NCI-H460 (cell line): ENCODE measurements around the gene ST6GALNAC3. TPM values are rescaled to one million over a fixed set of nuclear protein-coding genes. Genes with fewer than 3 reads are reported as not detected.
A peak's percentile ranks its signal among the peaks of the same experiment; 100 is the strongest.

Experiments used
- DNase-seq: peaks from one replicate; pipeline ENCODE4 v3.0.0-alpha.2; 2016; ENCODE audit warnings: low read depth; ENCODE audit errors: extremely low read depth
- total RNA-seq: library from RNA; depleted of rRNA; stranded (reverse); fragments of >200 nt; shearing (Covaris generic); gene quantifications from 2 replicates; pipeline ENCODE4 v1.2.3, GENCODE V29; 2014

ST6GALNAC3 gene
- total RNA-seq, 1 experiment from 2014 or later = 0.67 TPM

DNA sequence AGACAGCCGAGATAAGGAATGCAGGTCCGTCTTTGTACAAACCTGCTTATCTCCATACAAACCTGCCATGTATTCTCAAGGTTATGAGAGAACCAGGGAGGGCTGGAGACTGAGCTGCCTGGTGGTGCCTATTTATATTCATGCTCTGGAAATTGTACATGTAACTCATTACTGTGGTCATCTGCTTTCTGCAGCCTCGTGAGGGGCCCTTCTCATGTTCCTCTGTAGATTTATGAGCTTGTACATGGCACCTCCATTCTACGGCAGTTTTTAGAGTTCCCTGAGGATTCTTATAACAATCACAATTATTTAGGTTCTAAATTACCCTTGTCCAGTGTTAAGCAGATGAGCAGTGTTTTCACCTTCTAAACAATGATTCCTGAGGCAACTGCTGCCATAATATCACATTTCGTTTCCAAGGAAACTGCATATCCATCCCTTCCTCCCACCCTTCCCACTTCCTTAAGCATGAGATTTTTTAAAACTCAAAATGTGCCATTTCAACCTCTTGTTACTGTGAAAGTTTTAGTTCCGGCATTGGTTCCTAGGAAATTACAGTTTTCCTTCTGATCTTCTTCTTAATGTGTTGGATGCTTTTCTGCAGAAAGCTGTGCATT is 112.1 kb downstream of the ST6GALNAC3 start:
- no peak for DNase-seq

- no peak for DNase-seq
Observed at GRCh38 chr1:76187436-76187835, 112.9 kb downstream of the ST6GALNAC3 start.

- DNase-seq = no peak
Observed at GRCh38 chr1:76189310-76189709, 114.8 kb downstream of the ST6GALNAC3 start.

DNA sequence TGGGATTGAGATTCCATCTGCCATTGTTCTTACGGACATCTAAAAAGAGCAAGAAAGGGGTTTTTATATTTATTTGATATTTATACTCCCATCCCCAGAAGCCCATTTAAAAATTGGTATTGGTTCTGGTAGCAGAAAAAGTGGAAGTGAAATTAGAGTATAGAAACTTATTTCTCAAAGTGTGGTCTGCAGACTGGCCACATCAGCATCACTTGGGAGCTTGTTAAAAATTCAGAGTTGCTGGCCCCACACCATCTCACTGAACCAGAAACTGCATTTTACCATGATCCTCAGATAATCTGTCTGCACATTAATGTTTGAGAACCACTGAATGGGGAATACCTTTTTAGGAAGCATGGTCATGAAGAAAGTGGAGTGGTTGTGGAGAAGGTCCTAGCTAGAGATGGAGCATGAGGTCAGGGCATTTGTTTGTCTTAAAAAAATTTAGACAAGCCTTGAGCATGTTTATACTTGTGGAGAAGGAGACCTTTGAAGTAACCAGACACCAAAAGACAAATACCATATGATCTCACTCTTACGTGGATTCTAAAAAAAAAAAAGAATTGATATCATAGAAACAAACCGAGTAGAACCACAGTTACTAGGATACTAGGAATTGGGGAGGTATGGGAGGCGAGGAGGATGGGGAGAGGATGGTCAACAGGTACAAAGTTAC is 116.3 kb downstream of the ST6GALNAC3 start:
- DNase-seq = no peak

- no peak for DNase-seq
Observed at GRCh38 chr1:76191561-76191960, 117.0 kb downstream of the ST6GALNAC3 start.

- DNase-seq = no peak
Observed at GRCh38 chr1:76198452-76198851, 123.9 kb downstream of the ST6GALNAC3 start.

GRCh38 chr1:76202670-76203069 is 128.1 kb downstream of the ST6GALNAC3 start:
- DNase-seq = no peak

DNA sequence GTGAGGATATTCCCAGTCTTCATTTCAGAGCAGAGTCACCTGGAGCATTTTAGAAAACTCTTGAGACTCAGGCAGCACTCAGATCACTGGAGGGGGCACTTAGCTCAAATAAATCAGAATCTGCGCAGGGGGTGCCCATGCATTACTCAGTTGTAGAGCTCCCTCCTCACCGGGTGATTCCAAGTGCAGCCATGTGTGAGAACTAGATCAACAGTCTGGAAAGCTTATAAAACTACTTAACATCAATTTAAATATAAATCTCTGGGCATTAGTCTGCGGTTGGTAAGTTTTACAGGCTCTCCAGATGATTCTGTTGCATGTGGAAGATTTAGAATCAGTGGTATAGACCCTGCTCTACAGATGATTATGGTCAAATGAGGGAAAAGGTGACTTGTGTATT is 128.6 kb downstream of the ST6GALNAC3 start:
- DNase-seq = no peak

DNA sequence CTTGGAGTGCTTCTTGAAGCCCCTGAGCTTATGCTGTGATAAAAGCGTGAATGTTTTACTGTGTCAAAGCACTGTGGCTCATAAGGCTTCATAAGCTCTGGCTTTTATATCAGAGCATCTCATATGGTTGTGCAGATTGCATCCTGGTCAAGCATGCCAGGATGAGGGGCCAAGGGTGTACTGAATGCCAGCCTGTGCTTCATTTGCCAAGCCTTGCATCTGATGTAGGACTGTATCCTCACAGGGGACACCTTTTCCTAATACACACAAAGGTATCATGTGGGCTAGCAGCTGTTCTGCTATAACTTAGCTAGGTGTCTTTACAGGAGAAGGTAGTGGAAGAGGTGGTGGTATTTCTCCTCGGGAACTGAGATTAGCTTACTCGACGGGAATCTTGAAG is 134.7 kb downstream of the ST6GALNAC3 start:
- DNase-seq = no peak

- no peak for DNase-seq
Observed at GRCh38 chr1:76209648-76210047, 135.1 kb downstream of the ST6GALNAC3 start.

GRCh38 chr1:76210160-76210559 is 135.6 kb downstream of the ST6GALNAC3 start:
- no peak for DNase-seq

- no peak for DNase-seq
Observed at GRCh38 chr1:76218888-76219287, 144.3 kb downstream of the ST6GALNAC3 start.

DNA sequence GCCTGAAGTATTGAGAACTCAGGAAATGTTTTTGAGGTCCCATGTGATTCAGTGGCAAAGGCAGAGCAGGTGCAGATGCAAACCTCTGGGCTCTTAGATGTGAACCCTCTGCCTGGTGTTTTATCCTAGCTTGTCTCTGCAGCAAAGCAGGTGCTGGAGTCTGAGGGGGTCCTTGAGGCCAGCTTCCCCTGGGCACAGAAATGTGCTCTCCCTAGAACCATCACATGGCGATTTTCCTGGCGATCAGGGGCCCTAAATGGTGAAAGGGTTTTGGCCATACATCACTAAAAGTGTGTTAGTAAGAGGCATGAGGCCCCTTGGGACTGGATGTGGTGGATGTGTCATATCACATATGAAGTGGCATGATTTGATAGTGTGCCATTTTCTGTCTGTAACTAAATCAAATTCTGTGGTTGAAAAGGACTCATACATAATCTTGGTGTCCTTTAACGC is 144.8 kb downstream of the ST6GALNAC3 start:
- no peak for DNase-seq

DNA sequence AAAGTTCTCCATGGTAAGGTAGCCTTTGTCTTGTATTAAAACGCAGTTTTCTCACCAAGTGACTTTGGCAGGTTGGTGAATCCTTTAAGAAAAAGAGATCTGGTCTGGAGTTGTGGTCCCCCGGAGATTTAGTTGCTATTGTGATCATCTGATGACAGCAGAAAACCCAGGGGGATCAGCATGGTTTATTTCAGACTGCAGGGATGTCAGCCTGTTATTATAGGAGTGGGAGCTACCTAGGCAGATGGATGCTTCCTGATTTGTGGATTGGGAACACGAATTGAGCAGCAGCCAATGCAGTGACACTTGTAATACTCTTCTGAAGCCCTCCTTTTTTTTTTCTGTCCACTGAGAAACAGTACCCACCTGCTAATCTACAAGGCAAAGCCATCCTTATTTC is 150.2 kb downstream of the ST6GALNAC3 start:
- no peak for DNase-seq

DNA sequence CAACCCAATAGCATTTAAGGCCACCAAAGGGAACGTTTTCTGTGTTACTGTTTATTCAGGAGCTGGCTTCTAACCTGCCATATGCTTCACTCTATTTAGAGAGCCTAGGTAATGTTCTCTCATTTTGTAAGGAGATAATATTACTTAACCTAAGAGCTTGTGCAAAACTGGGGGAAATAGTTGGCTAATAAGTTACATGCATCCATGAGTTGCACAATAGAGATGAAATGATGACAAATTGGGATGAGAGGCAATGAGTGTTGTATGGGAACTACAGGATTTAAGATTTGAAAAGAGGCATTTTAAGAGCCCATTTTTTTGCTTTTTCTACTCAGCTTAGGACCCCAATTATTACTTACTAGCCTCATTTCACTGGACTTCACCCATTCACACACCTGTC is 151.0 kb downstream of the ST6GALNAC3 start:
- no peak for DNase-seq

DNA sequence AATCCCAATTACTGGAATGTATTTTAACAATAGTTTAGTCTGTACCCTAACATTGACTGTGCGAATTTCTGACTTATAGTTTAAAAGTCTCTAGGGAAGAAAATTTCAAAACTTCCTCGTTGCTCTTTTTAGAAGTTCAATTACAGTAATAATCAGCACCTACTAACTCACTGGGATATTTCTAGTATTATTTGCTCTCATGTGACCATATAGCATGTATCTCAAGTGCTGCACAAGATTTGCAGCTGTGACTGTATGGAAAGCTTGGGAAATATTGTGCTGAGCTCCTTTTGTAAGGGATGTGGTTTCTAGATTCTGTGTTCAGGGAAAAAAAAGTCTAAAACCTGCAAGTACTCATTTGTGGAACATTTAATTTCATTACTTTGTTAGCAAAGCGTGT is 153.1 kb downstream of the ST6GALNAC3 start:
- DNase-seq = no peak

DNA sequence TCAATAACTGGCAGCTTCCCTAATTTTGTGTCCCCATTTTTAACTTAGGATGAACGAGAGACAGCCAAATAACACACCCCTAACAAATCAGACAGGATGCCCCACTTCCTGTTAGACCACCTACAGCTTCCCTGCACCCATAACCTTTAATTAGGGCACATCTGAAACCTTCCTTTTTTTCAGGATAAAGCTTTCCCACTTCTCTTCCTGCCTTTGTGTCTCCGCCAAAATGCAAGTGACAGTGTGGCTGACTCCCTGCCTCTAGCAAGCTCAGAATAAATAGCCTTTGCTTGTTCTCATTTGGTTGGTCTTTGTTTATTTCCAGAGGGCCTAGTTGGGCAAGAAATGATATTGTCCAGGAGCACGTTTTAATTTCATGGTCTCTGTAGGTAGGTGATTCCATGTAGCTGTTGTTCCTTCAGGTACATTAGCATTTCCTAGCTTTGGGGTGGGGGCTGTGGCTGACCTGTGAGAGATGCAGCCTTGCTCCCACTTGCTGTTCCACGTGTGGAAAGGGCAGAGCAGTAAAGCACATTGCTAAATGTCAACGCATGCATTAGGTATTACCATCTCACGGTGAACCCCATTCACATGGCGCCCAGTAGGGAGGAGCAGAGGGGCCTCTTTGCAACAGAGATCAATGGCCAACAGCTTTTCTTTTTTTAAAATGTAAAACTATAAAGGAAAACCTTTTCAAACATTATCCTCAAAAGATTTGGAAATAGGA is 154.9 kb downstream of the ST6GALNAC3 start:
- DNase-seq = no peak

- no peak for DNase-seq
Observed at GRCh38 chr1:76230842-76231281, 156.3 kb downstream of the ST6GALNAC3 start.

GRCh38 chr1:76231320-76231719 is 156.8 kb downstream of the ST6GALNAC3 start:
- no peak for DNase-seq

GRCh38 chr1:76232666-76233065 is 158.1 kb downstream of the ST6GALNAC3 start:
- DNase-seq = no peak

GRCh38 chr1:76234061-76234460 is 159.5 kb downstream of the ST6GALNAC3 start:
- no peak for DNase-seq

DNA sequence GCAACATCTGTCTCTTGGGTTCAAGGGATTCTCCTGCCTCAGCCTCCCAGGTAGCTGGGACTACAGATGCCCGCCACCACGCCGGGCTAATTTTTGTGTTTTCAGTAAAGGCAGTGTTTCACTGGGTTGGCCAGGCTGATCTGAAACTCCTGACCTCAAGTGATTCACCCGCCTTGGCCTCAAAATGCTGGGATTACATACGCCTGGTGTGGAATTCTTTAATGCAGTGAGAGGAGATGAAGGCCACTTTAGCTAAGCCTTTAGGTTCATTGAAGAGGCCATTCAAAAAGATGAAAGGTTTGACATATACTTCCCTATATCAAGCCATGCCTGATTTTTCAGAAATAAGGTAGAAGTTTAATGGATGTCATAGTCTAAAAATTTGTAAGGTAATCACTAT is 162.7 kb downstream of the ST6GALNAC3 start:
- peak; percentile 57 for DNase-seq
